ENCODE results near the gene ENDOG. TPM values are rescaled to one million over a fixed set of nuclear protein-coding genes. Genes with fewer than 3 reads are reported as not detected.
"Not testable (repeated sequence)": the region's sequence is repeated elsewhere in the genome, so short reads cannot be mapped to it uniquely, and the experiment has no call there.

ENDOG gene
- total RNA-seq, 2 donors from 2014 or later = 12.7 to 15.0 TPM

- H3K27me3 Mint-ChIP-seq (ENCODE audit: low read depth); ATAC-seq (replicated peaks in 1 of 2); DNase-seq; H3K36me3 Mint-ChIP-seq (ENCODE audit: insufficient read depth in 2 of 2); H3K4me3 Mint-ChIP-seq; H3K9me3 Mint-ChIP-seq; H3K27ac Mint-ChIP-seq: not testable (repeated sequence)
- peaks cover 16% of the 10 kb centered on the region for H3K4me1 Mint-ChIP-seq (ENCODE audit: low read depth)
Observed at GRCh38 chr9:128870941-128871265, 52.6 kb downstream of the ENDOG start.

Other genes with a start within 250 kb of the ENDOG start
- 10 to 100 TPM; 27.1 to 31.2 TPM for gene DYNC2I2, start 161.7 kb upstream of the ENDOG start, total RNA-seq
- gene SET, start 129.3 kb upstream of the ENDOG start, total RNA-seq = 100 to 1,000 TPM; 448 to 582 TPM
- gene PKN3, start 116.0 kb upstream of the ENDOG start, total RNA-seq = 10 to 100 TPM; 11.6 to 22.9 TPM
- 10 to 100 TPM; 48.7 to 53.7 TPM for gene ZDHHC12, start 94.4 kb upstream of the ENDOG start, total RNA-seq
- gene ZER1, start 46.6 kb upstream of the ENDOG start, total RNA-seq = 10 to 100 TPM; 30.6 to 32.6 TPM
- gene TBC1D13, start 31.2 kb upstream of the ENDOG start, total RNA-seq = 10 to 100 TPM; 15.9 to 17.7 TPM
- 10 to 100 TPM; 64.8 to 69.1 TPM for gene SPOUT1, start 11.3 kb downstream of the ENDOG start, total RNA-seq
- gene KYAT1, start 63.5 kb downstream of the ENDOG start, total RNA-seq = 10 to 100 TPM in 1 of 2 donors, 1 to 10 TPM in 1; 8.8 to 13.8 TPM
- gene LRRC8A, start 63.6 kb downstream of the ENDOG start, total RNA-seq = 10 to 100 TPM; 19.2 to 20.1 TPM
- 1 to 10 TPM; 1.1 to 1.9 TPM for gene PHYHD1, start 102.5 kb downstream of the ENDOG start, total RNA-seq
- gene DOLK, start 129.1 kb downstream of the ENDOG start, total RNA-seq = 1 to 10 TPM; 6.8 to 6.9 TPM
- 10 to 100 TPM; 90.0 to 98.0 TPM for gene NUP188, start 129.2 kb downstream of the ENDOG start, total RNA-seq
- 10 to 100 TPM; 41.3 to 41.8 TPM for gene SH3GLB2, start 209.8 kb downstream of the ENDOG start, total RNA-seq
- 10 to 100 TPM; 38.5 to 41.5 TPM for gene MIGA2, start 218.1 kb downstream of the ENDOG start, total RNA-seq